RWPE2 (cell line): ENCODE results near the gene PIGM.

Experiments used
- ATAC-seq: fragments of 200-7000 bp; cut with Tn5 transposase; 3 replicates; pipeline ENCODE4 v1.9.1; 2021; ENCODE audit warnings: low read depth
- DNase-seq: peaks from one replicate; pipeline ENCODE4 v3.0.0-alpha.2; 2020; ENCODE audit warnings: low spot score
- H3K27ac ChIP-seq: fragments of 450-650 bp; 2 replicates; pipeline ENCODE4 v1.5.1; 2017; ENCODE audit warnings: mild to moderate bottlenecking; ENCODE audit not compliant: poor library complexity, severe bottlenecking
- H3K27me3 ChIP-seq: fragments of 250-450 bp; sonication (Bioruptor Pico); 2 replicates; pipeline ENCODE4 v1.5.1; 2021; ENCODE audit warnings: mild to moderate bottlenecking, moderate library complexity; ENCODE audit not compliant: insufficient read depth, poor library complexity, severe bottlenecking
- H3K36me3 ChIP-seq: fragments of 250-450 bp; sonication (Bioruptor Pico); 2 replicates; pipeline ENCODE4 v1.5.1; 2020; ENCODE audit warnings: low read depth, mild to moderate bottlenecking, moderate library complexity
- H3K4me1 ChIP-seq: fragments of 250-450 bp; sonication (Bioruptor Pico); 2 replicates; pipeline ENCODE4 v1.5.1; 2021; ENCODE audit warnings: mild to moderate bottlenecking, moderate library complexity; ENCODE audit not compliant: insufficient read depth, poor library complexity, severe bottlenecking
- H3K4me3 ChIP-seq: fragments of 250-450 bp; sonication (Bioruptor Pico); 2 replicates; pipeline ENCODE4 v1.5.1; 2021; ENCODE audit warnings: mild to moderate bottlenecking, moderate library complexity; ENCODE audit not compliant: severe bottlenecking
- H3K9me3 ChIP-seq: fragments of 250-450 bp; sonication (Bioruptor Pico); 2 replicates; pipeline ENCODE4 v1.5.1; 2021; ENCODE audit warnings: mild to moderate bottlenecking, moderate library complexity; ENCODE audit not compliant: severe bottlenecking
- CTCF ChIP-seq: fragments of 450-650 bp; IDR thresholded peaks from one replicate; pipeline ENCODE4 v1.5.1; 2017; ENCODE audit warnings: mild to moderate bottlenecking, moderate library complexity; ENCODE audit not compliant: poor library complexity, severe bottlenecking

Gene PIGM

GRCh38 chr1:160024195-160024905 is 7.4 kb downstream of the PIGM start:
- TF ChIP-seq CTCF, result no peak
- no peaks in the 10 kb centered on the region for H3K9me3 ChIP-seq
- H3K36me3 ChIP-seq, result no peaks in the 10 kb centered on the region
- peaks cover 3% of the 10 kb centered on the region for H3K4me1 ChIP-seq
- no peaks in the 10 kb centered on the region for H3K27me3 ChIP-seq
- ATAC-seq (no peak), DNase-seq (no peak)
- no peak overlapping the region for H3K27ac ChIP-seq
- H3K4me3 ChIP-seq, result no peak overlapping the region

GRCh38 chr1:160022330-160023310 is 9.2 kb downstream of the PIGM start:
- Histone ChIP-seq H3K27ac (no peak overlapping the region), H3K4me3 (no peak overlapping the region), H3K9me3 (no peaks in the 10 kb centered on the region), H3K36me3 (no peaks in the 10 kb centered on the region), H3K4me1 (peaks cover 7% of the 10 kb centered on the region), H3K27me3 (no peaks in the 10 kb centered on the region)
- peak; percentile 78 for ATAC-seq
- no peak for TF ChIP-seq CTCF
- DNase-seq, result no peak

- H3K36me3 ChIP-seq, result no peaks in the 10 kb centered on the region
- no peak for ATAC-seq
- H3K27ac ChIP-seq, result no peak overlapping the region
- no peak for DNase-seq
- H3K4me3 ChIP-seq, result no peak overlapping the region
- H3K4me1 ChIP-seq, result peaks cover 7% of the 10 kb centered on the region
- H3K27me3 ChIP-seq, result no peaks in the 10 kb centered on the region
- H3K9me3 ChIP-seq, result no peaks in the 10 kb centered on the region
- TF ChIP-seq CTCF, result no peak
These were observed 10.3 kb downstream of the PIGM start for GRCh38 chr1:160021376-160022074.

- DNase-seq (no peak), ATAC-seq (no peak)
- H3K36me3 ChIP-seq, result no peaks in the 10 kb centered on the region
- no peak overlapping the region for H3K27ac ChIP-seq
- H3K27me3 ChIP-seq, result no peaks in the 10 kb centered on the region
- no peak overlapping the region for H3K4me3 ChIP-seq
- peaks cover 7% of the 10 kb centered on the region for H3K4me1 ChIP-seq
- H3K9me3 ChIP-seq, result no peaks in the 10 kb centered on the region
- TF ChIP-seq CTCF, result no peak
These were observed 11.6 kb downstream of the PIGM start for GRCh38 chr1:160020196-160020595.
